ENCODE measurements around the gene PRTN3.
A peak's percentile ranks its signal among the peaks of the same experiment; 100 is the strongest.
"Not testable (repeated sequence)": the region's sequence is repeated elsewhere in the genome, so short reads cannot be mapped to it uniquely, and the experiment has no call there.

PRTN3 gene

GRCh38 chr19:870314-870713 lies 29.5 kb downstream of the PRTN3 start:
- DNase-seq (ENCODE audit: low read depth in 1 of 2, low spot score in 1 of 2): no peak
- in situ Hi-C loops (cut with HindIII; ENCODE audit: low pct_unique_long_range_greater_than_20kb, low sequenced_read_pairs): no loop called here
- no peak for TF ChIP-seq JUND (IDR thresholded peaks at IDR 0.05; ENCODE audit: low read depth)

- TF ChIP-seq JUND (IDR thresholded peaks at IDR 0.05; ENCODE audit: low read depth): no peak
- in situ Hi-C loops (cut with HindIII; ENCODE audit: low pct_unique_long_range_greater_than_20kb, low sequenced_read_pairs): no loop called here
Measured at GRCh38 chr19:870963-871401, 30.2 kb downstream of the PRTN3 start.

GRCh38 chr19:871446-872265 lies 30.9 kb downstream of the PRTN3 start:
- no peak for TF ChIP-seq JUND (IDR thresholded peaks at IDR 0.05; ENCODE audit: low read depth)
- in situ Hi-C loops (cut with HindIII; ENCODE audit: low pct_unique_long_range_greater_than_20kb, low sequenced_read_pairs): no loop called here
- DNase-seq (ENCODE audit: low read depth in 1 of 2, low spot score in 1 of 2): no peak

More at GRCh38 chr19:870963-871401, 30.2 kb downstream of the PRTN3 start:
- no peak for DNase-seq (ENCODE audit: low read depth in 1 of 2, low spot score in 1 of 2)

GRCh38 chr19:872266-872951 lies 31.6 kb downstream of the PRTN3 start:
- peak in 1 of 2 experiments; percentile 60 for DNase-seq (ENCODE audit: low read depth in 1 of 2, low spot score in 1 of 2)
- no peak for TF ChIP-seq JUND (IDR thresholded peaks at IDR 0.05; ENCODE audit: low read depth)
- in situ Hi-C loops (cut with HindIII; ENCODE audit: low pct_unique_long_range_greater_than_20kb, low sequenced_read_pairs): no loop called here

GRCh38 chr19:873084-873483 lies 32.3 kb downstream of the PRTN3 start:
- no peak for TF ChIP-seq JUND (IDR thresholded peaks at IDR 0.05; ENCODE audit: low read depth)
- peak in 1 of 2 experiments; percentile 53 for DNase-seq (ENCODE audit: low read depth in 1 of 2, low spot score in 1 of 2)
- in situ Hi-C loops (cut with HindIII; ENCODE audit: low pct_unique_long_range_greater_than_20kb, low sequenced_read_pairs): no loop called here

- DNase-seq (ENCODE audit: low read depth in 1 of 2, low spot score in 1 of 2): no peak
- TF ChIP-seq JUND (IDR thresholded peaks at IDR 0.05; ENCODE audit: low read depth): no peak
- in situ Hi-C loops (cut with HindIII; ENCODE audit: low pct_unique_long_range_greater_than_20kb, low sequenced_read_pairs): no loop called here
Measured at GRCh38 chr19:873561-874041, 32.8 kb downstream of the PRTN3 start.

GRCh38 chr19:875265-875879 lies 34.6 kb downstream of the PRTN3 start:
- TF ChIP-seq JUND (IDR thresholded peaks at IDR 0.05; ENCODE audit: low read depth): no peak
- in situ Hi-C loops (cut with HindIII; ENCODE audit: low pct_unique_long_range_greater_than_20kb, low sequenced_read_pairs): no loop called here
- DNase-seq (ENCODE audit: low read depth in 1 of 2, low spot score in 1 of 2): no peak

GRCh38 chr19:876089-876488 lies 35.3 kb downstream of the PRTN3 start:
- in situ Hi-C loops (cut with HindIII; ENCODE audit: low pct_unique_long_range_greater_than_20kb, low sequenced_read_pairs): no loop called here
- TF ChIP-seq JUND (IDR thresholded peaks at IDR 0.05; ENCODE audit: low read depth): no peak
- DNase-seq (ENCODE audit: low read depth in 1 of 2, low spot score in 1 of 2): no peak

GRCh38 chr19:876780-877314 lies 36.0 kb downstream of the PRTN3 start:
- DNase-seq (ENCODE audit: low read depth in 1 of 2, low spot score in 1 of 2): no peak
- in situ Hi-C loops (cut with HindIII; ENCODE audit: low pct_unique_long_range_greater_than_20kb, low sequenced_read_pairs): no loop called here
- TF ChIP-seq JUND (IDR thresholded peaks at IDR 0.05; ENCODE audit: low read depth): no peak

- in situ Hi-C loops (cut with HindIII; ENCODE audit: low pct_unique_long_range_greater_than_20kb, low sequenced_read_pairs); DNase-seq (ENCODE audit: low read depth in 1 of 2, low spot score in 1 of 2): not testable (repeated sequence)
Measured at GRCh38 chr19:877992-878660, 37.3 kb downstream of the PRTN3 start.

- DNase-seq (ENCODE audit: low read depth in 1 of 2, low spot score in 1 of 2); in situ Hi-C loops (cut with HindIII; ENCODE audit: low pct_unique_long_range_greater_than_20kb, low sequenced_read_pairs): not testable (repeated sequence)
Measured at GRCh38 chr19:878751-879561, 38.2 kb downstream of the PRTN3 start.

Data from T47D (cell line).